Prostate gland (tissue), 2 donors: Measurements from ENCODE around the gene RMND5A. TPM values are rescaled to one million over a fixed set of nuclear protein-coding genes. Genes with fewer than 3 reads are reported as not detected.
"Not testable (repeated sequence)": the region's sequence is repeated elsewhere in the genome, so short reads cannot be mapped to it uniquely, and the experiment has no call there.

Experiments used
- DNase-seq: peaks from one replicate; pipeline ENCODE4 v3.0.0-alpha.2; 2019; ENCODE audit warnings: low spot score
- H3K27ac ChIP-seq, 2 donors: fragments of 200-600 bp; sonication (generic); 2 replicates each; pipeline ENCODE4 v1.5.1; 2017 to 2019
- H3K27me3 ChIP-seq: fragments of 200-600 bp; sonication (generic); replicated peaks from 2 replicates; pipeline ENCODE4 v1.5.1; 2019; ENCODE audit not compliant: insufficient read depth
- H3K36me3 ChIP-seq, 2 donors: fragments of 200-600 bp; sonication (generic); 1 replicate in 1 of 2; 2 replicates in 1 of 2; pipeline versions ENCODE4 v1.5.1 to v1.8.1; 2017 to 2019
- H3K4me1 ChIP-seq: fragments of 200-600 bp; sonication (generic); replicated peaks from 2 replicates; pipeline ENCODE4 v1.5.1; 2019
- H3K4me3 ChIP-seq, 2 donors: fragments of 200-600 bp; sonication (generic); 2 replicates each; pipeline ENCODE4 v1.5.1; 2017 to 2019
- H3K9me3 ChIP-seq: fragments of 200-600 bp; sonication (generic); 2 replicates; pipeline ENCODE4 v1.5.1; 2017
- WGBS: methylation state at CpG from one replicate; pipeline ENCODE4 v1.1.5; 2018; 5-methylcytosine and 5-hydroxymethylcytosine counted together
- intact Hi-C: fragments of 100-400 bp; cut with DNase I; formaldehyde crosslinking; loops from one replicate; pipeline ENCODE4 v1.14.2; 2022
- total RNA-seq, 2 donors: library from RNA; depleted of rRNA; stranded (reverse); fragments of >200 nt; gene quantifications; one replicate each; pipeline ENCODE4 v1.1.0, GENCODE V29; 2016

Gene RMND5A
- total RNA-seq, 2 donors from 2014 or later: 37.1 to 42.9 TPM

GRCh38 chr2:86719263-86719636 lies 841 bp upstream of the RMND5A start:
- H3K9me3 ChIP-seq, H3K27me3 ChIP-seq, H3K4me1 ChIP-seq, intact Hi-C loops, H3K36me3 ChIP-seq, DNase-seq: not testable (repeated sequence)
- H3K4me3 ChIP-seq: peak overlapping the region; percentile 58 to 64
- no CpG with 5 or more reads among the region's 30 CpGs for WGBS
- H3K27ac ChIP-seq: peak overlapping the region; percentile 88 to 91

GRCh38 chr2:86720540-86721320 lies 639 bp downstream of the RMND5A start:
- WGBS: under 1% methylated on average over 40 of the region's 85 CpGs
- DNase-seq: peak; percentile 34
- H3K9me3 ChIP-seq, H3K36me3 ChIP-seq, intact Hi-C loops, H3K27me3 ChIP-seq, H3K4me1 ChIP-seq: not testable (repeated sequence)
- Histone ChIP-seq H3K4me3 (peak overlapping the region; percentile 58 to 64), H3K27ac (peak overlapping the region; percentile 88 to 91)

- H3K27ac ChIP-seq, H3K36me3 ChIP-seq, H3K4me1 ChIP-seq, intact Hi-C loops, DNase-seq, H3K9me3 ChIP-seq, H3K27me3 ChIP-seq, H3K4me3 ChIP-seq: not testable (repeated sequence)
- 90% methylated on average over 2 of the region's 2 CpGs for WGBS
These were observed 5.6 kb downstream of the RMND5A start for GRCh38 chr2:86725706-86726105.

GRCh38 chr2:86732040-86732525 lies 12.0 kb downstream of the RMND5A start:
- H3K4me1 ChIP-seq, DNase-seq, H3K9me3 ChIP-seq, H3K27me3 ChIP-seq, H3K36me3 ChIP-seq, H3K27ac ChIP-seq, intact Hi-C loops, H3K4me3 ChIP-seq: not testable (repeated sequence)
- WGBS: 86% methylated on average over 4 of the region's 6 CpGs

GRCh38 chr2:86732837-86733236 lies 12.7 kb downstream of the RMND5A start:
- H3K27ac ChIP-seq, H3K36me3 ChIP-seq, H3K27me3 ChIP-seq, H3K4me1 ChIP-seq, DNase-seq, H3K4me3 ChIP-seq, intact Hi-C loops, H3K9me3 ChIP-seq: not testable (repeated sequence)

- H3K9me3 ChIP-seq, H3K36me3 ChIP-seq, H3K27me3 ChIP-seq, DNase-seq, H3K4me1 ChIP-seq, intact Hi-C loops, H3K27ac ChIP-seq, H3K4me3 ChIP-seq: not testable (repeated sequence)
- WGBS: 86% methylated on average over 1 of the region's 4 CpGs
These were observed 13.4 kb downstream of the RMND5A start for GRCh38 chr2:86733528-86733927.

- WGBS: no CpG with 5 or more reads among the region's 1 CpG
- intact Hi-C loops: not testable (repeated sequence)
These were observed 14.8 kb downstream of the RMND5A start for GRCh38 chr2:86734896-86735295.

GRCh38 chr2:86739485-86739884 lies 19.4 kb downstream of the RMND5A start:
- DNase-seq, H3K4me1 ChIP-seq, intact Hi-C loops, H3K27ac ChIP-seq, H3K4me3 ChIP-seq, H3K9me3 ChIP-seq, H3K36me3 ChIP-seq, H3K27me3 ChIP-seq: not testable (repeated sequence)

More at GRCh38 chr2:86734896-86735295, 14.8 kb downstream of the RMND5A start:
- H3K27me3 ChIP-seq, H3K4me1 ChIP-seq, H3K36me3 ChIP-seq, H3K4me3 ChIP-seq, DNase-seq, H3K27ac ChIP-seq, H3K9me3 ChIP-seq: not testable (repeated sequence)

GRCh38 chr2:86739889-86740288 lies 19.8 kb downstream of the RMND5A start:
- H3K4me1 ChIP-seq, intact Hi-C loops, H3K27me3 ChIP-seq, H3K36me3 ChIP-seq, H3K4me3 ChIP-seq, H3K27ac ChIP-seq, H3K9me3 ChIP-seq, DNase-seq: not testable (repeated sequence)
- no CpG with 5 or more reads among the region's 11 CpGs for WGBS

- H3K27ac ChIP-seq, H3K4me3 ChIP-seq, H3K4me1 ChIP-seq, DNase-seq, H3K9me3 ChIP-seq, H3K27me3 ChIP-seq, intact Hi-C loops, H3K36me3 ChIP-seq: not testable (repeated sequence)
- WGBS: no CpG with 5 or more reads among the region's 4 CpGs
These were observed 21.9 kb downstream of the RMND5A start for GRCh38 chr2:86741889-86742498.
